ENCODE data around the gene CYB5R2.
A peak's percentile ranks its signal among the peaks of the same experiment; 100 is the strongest.

Gene CYB5R2

GRCh38 chr11:7672960-7673723 is at the start of gene CYB5R2:
Gene CYB5R2 (minus strand): TSS chr11:7673500. CDS start chr11:7672825, 675 bp downstream.
- peaks cover 0 to 38% of the 10 kb centered on the region in 2 experiments for H3K4me1 ChIP-seq (ENCODE audit: control insufficient read depth in 1 of 2, insufficient read depth in 1 of 2, low read depth in 1 of 2, low read length in 1 of 2)
- no peaks in the 10 kb centered on the region for H3K36me3 ChIP-seq
- peak within 1 kb of the TSS in 1 of 2 experiments; percentile 57 for H3K4me3 ChIP-seq (ENCODE audit: low read depth in 1 of 2, low read length in 1 of 2)
- H3K27me3 ChIP-seq: peaks cover 51% of the 10 kb centered on the region
- H3K27ac ChIP-seq: no peak within 1 kb of the TSS
- TF ChIP-seq CTCF (IDR thresholded peaks at IDR 0.05): no peak
- peaks cover 8% of the 10 kb centered on the region for H3K9me3 ChIP-seq

GRCh38 chr11:7714786-7715185 is 41.5 kb upstream of the CYB5R2 start:
- no peak overlapping the region for H3K4me3 ChIP-seq (ENCODE audit: low read depth in 1 of 2, low read length in 1 of 2)

GRCh38 chr11:7706377-7706776 is 33.1 kb upstream of the CYB5R2 start, which contains the start of gene OVCH2:
Gene OVCH2 (minus strand): TSS chr11:7706477. CDS start chr11:7706394, 83 bp downstream.
- H3K36me3 ChIP-seq: no peaks in the 10 kb centered on the region
- H3K27ac ChIP-seq: no peak within 1 kb of the TSS
- no peaks in the 10 kb centered on the region for H3K4me1 ChIP-seq (ENCODE audit: control insufficient read depth in 1 of 2, insufficient read depth in 1 of 2, low read depth in 1 of 2, low read length in 1 of 2)
- no peaks in the 10 kb centered on the region for H3K9me3 ChIP-seq
- no peak for TF ChIP-seq CTCF (IDR thresholded peaks at IDR 0.05)
- no peak within 1 kb of the TSS for H3K4me3 ChIP-seq (ENCODE audit: low read depth in 1 of 2, low read length in 1 of 2)
- H3K27me3 ChIP-seq: peaks cover 37% of the 10 kb centered on the region

More at GRCh38 chr11:7714786-7715185, 41.5 kb upstream of the CYB5R2 start:
- Histone ChIP-seq H3K9me3 (no peaks in the 10 kb centered on the region), H3K36me3 (no peaks in the 10 kb centered on the region), H3K27me3 (peaks cover 4% of the 10 kb centered on the region), H3K27ac (no peak overlapping the region), H3K4me1 (ENCODE audit: control insufficient read depth in 1 of 2, insufficient read depth in 1 of 2, low read depth in 1 of 2, low read length in 1 of 2) (no peaks in the 10 kb centered on the region)
- TF ChIP-seq CTCF (IDR thresholded peaks at IDR 0.05): no peak

GRCh38 chr11:7703740-7704139 is 30.4 kb upstream of the CYB5R2 start:
- no peak overlapping the region for H3K4me3 ChIP-seq (ENCODE audit: low read depth in 1 of 2, low read length in 1 of 2)
- no peaks in the 10 kb centered on the region for H3K9me3 ChIP-seq
- H3K27me3 ChIP-seq: peaks cover 60% of the 10 kb centered on the region
- no peaks in the 10 kb centered on the region for H3K4me1 ChIP-seq (ENCODE audit: control insufficient read depth in 1 of 2, insufficient read depth in 1 of 2, low read depth in 1 of 2, low read length in 1 of 2)
- no peak for TF ChIP-seq CTCF (IDR thresholded peaks at IDR 0.05)
- no peaks in the 10 kb centered on the region for H3K36me3 ChIP-seq
- H3K27ac ChIP-seq: no peak overlapping the region

- H3K4me3 ChIP-seq (ENCODE audit: low read depth in 1 of 2, low read length in 1 of 2): no peak overlapping the region
- no peak overlapping the region for H3K27ac ChIP-seq
- H3K9me3 ChIP-seq: no peaks in the 10 kb centered on the region
- no peaks in the 10 kb centered on the region for H3K4me1 ChIP-seq (ENCODE audit: control insufficient read depth in 1 of 2, insufficient read depth in 1 of 2, low read depth in 1 of 2, low read length in 1 of 2)
- no peaks in the 10 kb centered on the region for H3K36me3 ChIP-seq
- H3K27me3 ChIP-seq: peaks cover 61% of the 10 kb centered on the region
- TF ChIP-seq CTCF (IDR thresholded peaks at IDR 0.05): no peak
Measured at GRCh38 chr11:7696424-7696823, 23.1 kb upstream of the CYB5R2 start.
